Lower lobe of right lung (tissue), 2 donors: ENCODE results near the gene HSPB6. TPM values are rescaled to one million over a fixed set of nuclear protein-coding genes. Genes with fewer than 3 reads are reported as not detected.

Experiments
- ATAC-seq, 2 donors: fragments of 200-7000 bp; cut with Tn5 transposase; one replicate each; pipeline ENCODE4 v1.9.1; 2020 to 2022; ENCODE audit warnings: mild to moderate bottlenecking in 2 of 2, moderate library complexity in 2 of 2
- DNase-seq: peaks from one replicate; pipeline ENCODE4 v3.0.0-alpha.2; 2020
- H3K27ac ChIP-seq: fragments of 200-600 bp; one replicate; pipeline ENCODE4 v1.8.0; 2022
- H3K27me3 ChIP-seq: fragments of 200-600 bp; one replicate; pipeline ENCODE4 v1.8.0; 2022; ENCODE audit warnings: low read depth
- H3K36me3 ChIP-seq: fragments of 200-600 bp; one replicate; pipeline ENCODE4 v1.8.0; 2022; ENCODE audit warnings: mild to moderate bottlenecking
- H3K4me1 ChIP-seq: fragments of 200-600 bp; one replicate; pipeline ENCODE4 v1.8.0; 2022
- H3K4me3 ChIP-seq: fragments of 200-600 bp; one replicate; pipeline ENCODE4 v1.8.0; 2022; ENCODE audit warnings: mild to moderate bottlenecking
- H3K9me3 ChIP-seq: fragments of 200-600 bp; one replicate; pipeline ENCODE4 v1.8.0; 2022
- CTCF ChIP-seq: fragments of 200-600 bp; IDR thresholded peaks from one replicate; pipeline ENCODE4 v1.8.0; 2022; ENCODE audit warnings: antibody characterized with exemption, mild to moderate bottlenecking
- intact Hi-C: fragments of 100-400 bp; cut with DNase I; formaldehyde crosslinking; loops from one replicate; pipeline ENCODE4 v1.11.0; 2022
- long read RNA-seq: library from polyadenylated mRNA; unstranded; transcript quantifications from one replicate; pipeline ENCODE4 v2.0.0, GENCODE V29; 2021
- total RNA-seq: library from RNA; stranded (reverse); fragmentation: NEBNext Ultra II Directional; extraction: Animal tissue kit (Norgen Biotek cat#: 25700); gene quantifications from one replicate; pipeline ENCODE4 v1.2.1, GENCODE V29; 2021
- donor health status: DM: no; HTN: yes; CAD: no; lungs with severe emphysema.

Gene HSPB6
- 29.4 TPM for total RNA-seq
- long read RNA-seq, transcript HSPB6-201 (3 exons, 1,457 nt): major isoform, 15 of 16 reads
- long read RNA-seq, partial matches to known transcripts: 0 of 16 reads
- long read RNA-seq, other reads (novel, unspliced or antisense): 1 of 16 reads

- DNase-seq (peak; percentile 53), ATAC-seq (no peak)
- Histone ChIP-seq H3K36me3 (peaks cover 38% of the 10 kb centered on the region), H3K4me3 (peak within 1 kb of the TSS; percentile 99), H3K27me3 (no peaks in the 10 kb centered on the region), H3K9me3 (no peaks in the 10 kb centered on the region), H3K4me1 (peaks cover 32% of the 10 kb centered on the region), H3K27ac (peak within 1 kb of the TSS; percentile 99)
- intact Hi-C loops: no loop called here
- TF ChIP-seq CTCF: no peak
Measured at GRCh38 chr19:35756377-35757230, at the start of gene HSPB6. Gene HSPB6 (minus strand): TSS chr19:35757029. CDS start chr19:35757008, 21 bp downstream.

- intact Hi-C loops: no loop called here
- no peak for ATAC-seq
- peaks cover 6% of the 10 kb centered on the region for H3K27me3 ChIP-seq
Measured at GRCh38 chr19:35806597-35806996, 49.8 kb upstream of the HSPB6 start.

GRCh38 chr19:35805526-35806102, 48.8 kb upstream of the HSPB6 start:
- DNase-seq (no peak), ATAC-seq (no peak)
- Histone ChIP-seq H3K4me3 (no peak overlapping the region), H3K27me3 (peaks cover 2% of the 10 kb centered on the region), H3K27ac (no peak overlapping the region), H3K36me3 (no peaks in the 10 kb centered on the region), H3K4me1 (no peaks in the 10 kb centered on the region), H3K9me3 (no peaks in the 10 kb centered on the region)
- intact Hi-C loops: no loop called here
- TF ChIP-seq CTCF: no peak

More at GRCh38 chr19:35806597-35806996, 49.8 kb upstream of the HSPB6 start:
- no peak overlapping the region for H3K27ac ChIP-seq
- H3K4me3 ChIP-seq: no peak overlapping the region
- no peaks in the 10 kb centered on the region for H3K36me3 ChIP-seq
- no peaks in the 10 kb centered on the region for H3K9me3 ChIP-seq
- H3K4me1 ChIP-seq: no peaks in the 10 kb centered on the region
- no peak for DNase-seq
- TF ChIP-seq CTCF: no peak

DNA sequence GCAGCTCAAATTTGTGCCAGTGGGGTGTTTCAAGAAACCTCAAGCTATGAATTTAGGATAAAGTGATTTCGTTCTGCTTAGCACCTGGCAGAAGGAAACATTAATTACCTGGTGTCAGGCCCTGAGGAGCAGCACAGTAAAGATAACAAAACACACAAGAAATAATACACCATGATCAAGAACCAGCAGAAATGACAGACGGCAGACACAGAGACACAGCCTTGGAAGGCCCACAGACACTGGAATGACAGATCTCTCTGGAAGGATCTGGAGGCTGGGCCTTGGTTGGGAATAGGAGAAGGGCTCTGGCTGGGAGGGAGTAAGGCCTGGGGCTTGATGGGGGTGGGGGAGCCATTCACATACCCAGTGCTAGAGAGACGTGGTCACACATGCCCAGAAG, 45.0 kb upstream of the HSPB6 start:
- H3K9me3 ChIP-seq: no peaks in the 10 kb centered on the region
- H3K27me3 ChIP-seq: peaks cover 27% of the 10 kb centered on the region
- no peaks in the 10 kb centered on the region for H3K36me3 ChIP-seq
- DNase-seq: no peak
- H3K4me3 ChIP-seq: no peak overlapping the region
- TF ChIP-seq CTCF: no peak
- intact Hi-C loops: no loop called here
- no peak overlapping the region for H3K27ac ChIP-seq
- no peaks in the 10 kb centered on the region for H3K4me1 ChIP-seq
- no peak for ATAC-seq

GRCh38 chr19:35797663-35798062, 40.8 kb upstream of the HSPB6 start:
- Histone ChIP-seq H3K27me3 (peaks cover 31% of the 10 kb centered on the region), H3K4me3 (peak overlapping the region; percentile 6), H3K36me3 (no peaks in the 10 kb centered on the region), H3K9me3 (no peaks in the 10 kb centered on the region), H3K27ac (no peak overlapping the region), H3K4me1 (no peaks in the 10 kb centered on the region)
- DNase-seq (no peak), ATAC-seq (peak; percentile 18 to 24)
- no peak for TF ChIP-seq CTCF
- intact Hi-C loops: no loop called here
